Activated naive CD4-positive, alpha-beta T cell treated with anti-CD3 and anti-CD28 coated beads, Interleukin-2, amount 50 U/mL, for 16 hours (primary cell): ENCODE measurements around the gene ADAM10.

Experiments
- DNase-seq: peaks from one replicate; pipeline ENCODE4 v3.0.0-alpha.2; 2020

Gene ADAM10

DNA sequence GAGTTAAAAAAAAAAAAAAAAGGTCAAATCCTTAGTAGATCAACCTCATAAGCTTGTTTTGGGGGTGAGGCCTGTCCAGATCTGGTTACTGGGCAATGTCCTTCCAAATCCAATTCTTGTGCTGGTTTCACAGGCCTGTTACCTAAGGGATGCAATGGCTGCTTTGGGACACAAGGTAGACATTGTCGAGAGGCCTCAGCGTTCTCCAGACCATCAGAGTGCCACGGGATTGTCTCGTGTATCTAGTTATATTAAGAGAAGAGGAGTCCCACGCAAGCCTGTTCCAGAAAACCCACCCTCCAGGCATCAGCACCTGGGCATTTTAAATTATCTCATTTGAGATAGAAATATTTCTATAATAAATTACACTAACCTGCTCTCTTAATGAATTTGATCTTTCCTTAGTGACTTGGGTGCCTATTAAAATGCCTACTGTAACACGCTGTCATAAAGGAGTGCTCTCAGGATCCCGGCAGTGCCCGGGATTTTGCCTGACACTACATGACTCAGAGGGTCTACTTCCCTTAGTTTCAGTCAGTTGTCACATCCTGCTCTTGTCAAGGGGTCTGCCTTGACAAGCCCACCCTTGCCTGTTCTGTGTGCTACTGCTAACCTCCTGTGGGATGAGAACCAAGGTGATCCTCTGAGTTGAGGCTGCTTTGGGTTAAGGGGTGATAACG is 201.7 kb downstream of the ADAM10 start:
- no peak for DNase-seq

- DNase-seq, result no peak
These were observed 202.6 kb downstream of the ADAM10 start for GRCh38 chr15:58546635-58547627.

DNA sequence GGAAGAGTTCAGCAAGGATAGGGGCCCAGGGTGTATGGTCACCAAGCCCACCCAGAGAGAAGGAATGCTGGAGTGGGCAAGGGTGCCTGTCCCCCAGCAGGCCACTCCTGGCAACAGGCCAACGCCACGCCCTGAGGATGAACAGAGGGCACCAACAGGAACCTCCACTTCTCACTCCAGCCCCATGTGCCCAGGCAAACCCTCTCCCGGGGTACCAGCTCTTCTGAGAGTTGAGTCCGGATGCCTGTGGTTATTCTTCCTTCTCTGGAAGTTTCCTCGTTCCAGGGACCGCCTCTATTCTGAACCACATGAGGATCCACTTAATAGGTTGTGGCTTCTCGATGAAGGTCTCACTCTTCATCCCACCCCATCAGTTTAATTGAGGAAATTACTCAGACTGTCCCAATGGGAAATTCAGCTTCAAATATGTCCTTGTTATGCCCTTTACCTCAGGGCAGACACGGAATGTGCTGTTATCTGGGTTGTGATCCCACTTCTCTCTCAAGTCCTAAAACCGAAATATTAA is 203.4 kb downstream of the ADAM10 start:
- DNase-seq, result no peak

- no peak for DNase-seq
These were observed 204.0 kb downstream of the ADAM10 start for GRCh38 chr15:58545307-58546065.

GRCh38 chr15:58544756-58545155 is 204.8 kb downstream of the ADAM10 start:
- DNase-seq, result no peak

DNA sequence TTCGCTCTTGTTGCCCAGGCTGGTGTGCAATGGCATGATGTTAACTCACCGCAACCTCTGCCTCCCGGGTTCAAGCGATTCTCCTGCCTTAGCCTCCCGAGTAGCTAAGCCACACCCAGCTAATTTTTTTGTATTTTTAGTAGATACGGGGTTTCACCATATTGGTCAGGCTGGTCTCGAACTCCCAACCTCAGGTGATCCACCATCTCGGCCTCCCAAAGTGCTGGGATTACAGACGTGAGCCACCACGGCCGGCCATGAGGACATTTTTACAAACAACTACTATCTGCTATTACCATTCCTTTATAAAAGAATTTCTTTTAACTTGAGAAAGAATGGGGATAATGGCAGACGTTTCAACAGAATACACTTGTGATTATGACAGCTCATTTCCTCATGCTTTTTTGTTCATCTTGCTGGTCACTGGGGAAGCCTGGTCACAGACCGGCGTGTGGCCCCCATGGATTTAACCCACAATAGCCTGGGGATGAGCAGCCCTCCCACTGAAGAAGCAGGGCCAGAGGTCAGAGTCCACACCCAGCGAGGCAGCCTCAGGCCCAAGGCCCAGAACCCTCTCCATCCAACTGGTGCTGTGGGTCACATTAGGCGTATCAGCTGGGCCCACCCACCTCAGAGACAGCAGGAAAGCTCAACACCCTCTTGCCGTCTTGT is 205.7 kb downstream of the ADAM10 start:
- no peak for DNase-seq

DNA sequence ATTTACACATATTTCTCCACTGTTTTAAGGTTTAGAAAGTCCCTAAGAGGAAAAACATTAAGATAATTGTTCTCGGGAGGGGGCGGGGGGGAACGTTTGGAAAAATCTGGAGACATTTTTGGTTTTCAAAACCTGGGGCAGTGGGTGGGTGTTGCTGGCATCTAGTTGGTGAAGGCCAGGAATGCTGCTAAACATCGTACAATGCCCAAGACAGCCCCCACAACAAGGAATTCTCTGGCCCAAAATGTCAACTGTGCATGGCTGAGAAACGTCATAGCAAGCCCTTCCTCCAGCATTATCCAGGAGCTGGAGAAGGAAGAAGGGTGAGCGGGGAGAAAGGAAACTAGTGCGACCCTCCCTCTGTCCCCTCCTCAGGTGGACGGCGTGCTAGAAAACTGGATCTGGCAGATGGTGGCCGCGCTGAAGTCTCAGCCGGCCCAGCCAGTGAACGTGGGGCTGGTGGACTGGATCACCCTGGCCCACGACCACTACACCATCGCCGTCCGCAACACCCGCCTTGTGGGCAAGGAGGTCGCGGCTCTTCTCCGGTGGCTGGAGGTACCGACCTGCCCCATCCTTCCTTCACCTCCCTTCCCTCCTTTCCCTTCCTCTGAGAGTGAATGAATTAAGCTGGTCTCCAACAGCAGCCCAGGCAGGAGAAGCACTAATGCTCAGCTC is 208.0 kb downstream of the ADAM10 start:
- DNase-seq, result no peak

DNA sequence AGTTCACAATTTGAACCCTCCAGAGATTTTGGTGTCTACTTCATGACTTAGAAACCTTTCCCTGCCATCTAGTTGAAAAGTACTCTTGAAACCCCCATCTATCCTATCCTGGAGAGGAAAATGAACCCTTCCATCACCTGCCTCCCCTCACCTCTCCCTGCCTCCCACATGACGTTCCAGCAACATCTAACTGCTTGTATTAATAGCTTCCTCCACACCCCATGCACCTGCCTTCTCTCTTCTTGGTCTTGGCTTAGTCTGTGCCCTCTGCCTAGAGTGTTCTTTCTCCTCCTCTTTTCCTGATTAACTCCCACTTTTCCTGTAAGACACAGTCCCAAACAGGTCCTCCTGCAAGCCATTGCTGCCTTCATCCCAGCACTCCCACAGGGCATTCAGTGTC is 210.0 kb downstream of the ADAM10 start:
- DNase-seq, result no peak

DNA sequence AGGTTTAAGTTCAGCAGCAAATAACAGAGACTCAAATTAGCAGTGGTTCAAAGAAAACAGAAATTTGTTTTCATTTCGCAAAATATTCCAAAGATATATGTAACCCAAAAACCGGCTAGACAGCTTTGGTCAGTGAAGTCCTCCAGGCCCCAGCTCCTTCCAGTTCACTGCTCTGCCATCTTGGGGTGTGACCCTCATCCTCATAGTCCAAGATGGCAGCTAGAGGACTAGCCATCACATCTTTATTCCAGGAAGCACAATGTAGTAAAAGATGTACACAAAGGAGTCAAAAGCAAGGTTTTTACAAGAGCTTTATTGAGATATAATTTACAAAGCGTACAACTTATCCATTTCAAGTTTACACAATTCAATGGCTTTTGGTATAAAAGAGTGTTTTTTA is 210.6 kb downstream of the ADAM10 start:
- no peak for DNase-seq
